GM19193 (cell line): ENCODE results near the gene PLCG2.

ENCODE experiments used
- POLR2A ChIP-seq: IDR thresholded peaks from 4 replicates; pipeline ENCODE4 v1.6.1; 2011; ENCODE audit not compliant: insufficient read depth, insufficient read length; ENCODE audit errors: extremely low read depth

PLCG2 gene

DNA sequence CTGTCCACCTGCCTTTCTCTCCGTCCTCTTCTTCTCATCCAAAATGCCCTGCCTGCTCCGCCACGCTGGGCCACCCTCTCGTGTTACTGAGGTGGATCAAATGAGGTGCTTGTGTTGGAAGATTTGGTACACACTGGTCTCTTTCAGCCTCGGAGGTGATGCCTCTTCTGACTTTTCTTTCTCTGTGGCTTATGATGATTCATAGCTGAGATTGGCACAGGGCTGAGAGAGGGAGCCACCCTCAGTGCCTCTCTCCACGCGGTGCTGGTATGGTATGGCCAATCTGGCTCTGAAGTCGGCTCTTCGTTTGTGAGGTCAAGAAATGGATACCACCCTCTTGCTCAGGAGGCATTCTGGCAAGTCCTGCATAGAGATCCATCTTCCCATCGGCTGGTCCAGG lies 82.4 kb downstream of the PLCG2 start:
- no peak for TF ChIP-seq POLR2A

DNA sequence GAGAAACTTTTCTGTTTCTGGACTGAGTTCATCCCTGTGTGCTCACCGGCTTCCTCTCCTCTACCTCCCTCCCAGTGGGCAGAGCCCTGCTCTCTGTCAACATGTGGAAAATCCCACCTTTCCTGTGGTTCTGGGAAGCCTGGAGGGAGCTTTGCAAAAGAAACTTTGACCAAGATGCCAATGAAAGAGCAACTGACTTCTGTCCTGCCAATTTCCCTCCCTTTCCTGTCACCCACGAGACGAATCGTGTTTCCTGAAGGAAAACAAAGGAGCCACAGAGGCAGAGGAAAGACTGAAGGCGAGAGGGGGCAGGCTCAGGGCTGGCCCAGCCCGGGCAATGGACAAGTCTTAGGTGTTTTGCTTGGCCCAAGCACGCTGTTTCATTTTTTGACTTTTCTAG lies 82.8 kb downstream of the PLCG2 start:
- TF ChIP-seq POLR2A: no peak

DNA sequence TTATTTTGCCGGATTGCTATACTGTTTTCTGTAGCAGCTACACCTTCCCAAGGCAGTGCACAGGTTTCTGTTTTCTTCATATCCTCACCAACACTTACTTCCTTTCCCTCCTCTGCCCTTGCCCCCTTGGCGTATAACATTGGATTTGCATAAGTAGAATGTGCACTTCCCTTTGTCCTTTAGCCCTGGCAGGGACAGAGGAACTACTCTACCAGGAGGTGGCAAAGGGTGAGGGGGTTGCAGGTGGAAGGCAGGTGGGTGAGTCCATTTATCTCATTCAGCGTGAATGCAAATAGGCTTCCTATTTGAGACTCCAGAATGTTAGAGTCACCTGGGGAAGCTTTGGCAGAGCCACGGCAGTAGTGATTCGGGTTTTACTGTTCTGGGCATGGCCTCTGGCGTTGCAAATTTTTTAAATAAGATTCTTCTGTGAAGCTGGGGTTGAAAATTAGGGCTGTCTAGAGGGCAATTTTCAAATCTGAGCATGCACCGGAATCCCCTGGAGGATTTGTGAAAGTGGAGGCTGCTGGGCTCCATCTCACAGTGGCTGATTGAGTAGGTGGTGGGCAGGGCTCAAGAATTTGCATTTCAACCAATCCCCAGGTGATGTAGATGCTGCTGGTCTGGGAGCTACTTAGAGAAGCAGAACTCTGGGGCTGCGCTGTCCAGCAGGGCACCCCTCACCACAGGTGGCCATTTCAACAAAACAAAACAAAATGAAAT lies 84.7 kb downstream of the PLCG2 start:
- no peak for TF ChIP-seq POLR2A

DNA sequence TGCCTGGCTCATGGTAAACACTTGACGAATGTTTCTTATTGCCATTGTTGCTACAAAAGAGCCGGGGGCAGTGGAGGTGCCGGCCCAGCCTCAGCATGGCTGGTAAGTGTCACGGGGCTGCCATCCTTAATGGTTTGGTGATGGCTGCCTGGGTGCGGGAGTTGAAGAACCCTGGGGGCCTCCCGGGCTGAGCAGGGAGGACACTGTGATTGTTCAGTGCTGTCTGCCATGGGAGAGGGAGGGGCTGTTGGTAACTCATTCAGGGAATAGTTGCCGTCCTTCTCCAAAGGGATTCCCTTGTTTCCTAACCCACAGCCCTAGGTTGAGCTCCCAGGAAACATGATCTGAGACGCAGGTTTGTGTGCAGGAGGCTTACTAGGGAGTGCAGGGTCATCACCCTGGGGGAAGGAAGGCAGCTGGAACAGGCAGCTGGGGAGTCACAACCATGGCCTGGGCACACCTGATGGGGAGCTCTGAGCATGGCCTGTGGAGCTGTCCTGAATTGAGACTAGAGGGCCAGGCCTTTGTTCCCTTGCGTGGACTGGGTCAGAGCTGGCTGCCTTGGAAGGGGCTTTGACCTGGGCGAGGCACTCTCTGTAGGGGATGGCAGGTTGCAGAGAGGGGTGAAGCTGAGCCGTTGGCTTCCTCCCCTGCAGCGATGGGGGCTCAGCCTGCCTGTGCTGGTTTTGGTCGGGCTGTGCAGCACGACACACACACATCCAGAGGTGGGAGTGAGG lies 85.7 kb downstream of the PLCG2 start:
- no peak for TF ChIP-seq POLR2A

DNA sequence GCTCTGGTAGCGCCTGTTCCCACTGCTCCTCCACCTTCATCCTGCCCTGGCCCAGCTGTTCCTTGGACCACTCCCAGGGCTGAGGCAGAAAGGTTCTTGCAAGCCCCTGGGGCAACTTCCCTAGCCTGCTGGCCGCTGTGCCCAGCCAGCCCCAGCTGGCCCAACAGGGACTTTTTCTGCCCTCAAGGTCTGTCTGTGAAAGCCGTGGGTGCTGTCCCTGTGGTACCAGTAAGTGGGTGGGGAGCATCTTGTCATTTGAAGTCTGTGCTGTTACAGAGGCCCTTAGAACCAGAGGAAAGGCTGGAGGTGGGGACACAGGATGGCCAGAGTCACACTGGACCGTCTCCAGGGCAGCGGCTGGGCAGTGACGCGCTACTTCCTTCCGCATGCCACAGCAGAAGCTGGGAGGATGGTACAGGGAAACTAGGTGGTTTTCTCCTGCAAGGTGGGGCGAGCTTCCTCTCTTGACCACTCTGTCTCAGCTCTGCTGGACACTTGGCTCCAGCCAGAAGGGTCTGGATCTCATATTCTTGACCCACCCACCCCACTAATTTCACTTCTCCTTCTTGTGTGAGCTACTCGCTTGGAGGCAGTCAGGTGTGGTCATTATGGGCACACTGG lies 87.8 kb downstream of the PLCG2 start:
- TF ChIP-seq POLR2A: no peak

DNA sequence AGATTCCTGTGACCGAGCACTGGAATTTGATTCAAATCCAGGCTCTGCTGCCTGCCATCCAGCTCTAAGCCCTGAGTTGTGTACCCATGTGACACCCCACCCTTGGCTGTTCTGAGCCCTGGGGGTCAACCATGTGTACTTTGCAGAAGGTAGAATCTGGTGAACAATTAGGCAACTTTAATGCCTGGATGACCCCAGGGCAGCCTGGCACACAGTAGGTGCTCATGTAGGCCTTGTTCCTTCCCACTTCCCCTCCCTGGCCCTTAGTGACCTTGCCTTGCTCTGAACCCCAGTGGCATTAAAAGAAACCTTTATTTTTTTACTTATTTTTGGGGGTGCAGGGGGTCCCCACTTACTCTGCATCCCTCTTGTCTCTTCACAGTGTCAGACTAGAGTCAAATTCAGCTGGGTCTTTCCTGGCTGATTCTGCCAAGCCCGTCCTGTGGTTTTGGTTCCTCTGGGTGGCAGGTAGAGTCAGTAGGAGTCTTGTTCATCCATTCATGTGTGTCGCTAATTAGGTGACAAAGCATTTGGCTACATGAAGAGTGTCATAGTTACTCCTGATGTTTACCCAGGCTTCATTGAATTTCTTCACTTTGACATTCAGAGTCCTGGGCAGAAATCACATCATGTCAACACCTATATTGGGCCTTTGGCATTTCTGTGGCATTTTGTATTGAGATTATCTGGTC lies 89.1 kb downstream of the PLCG2 start:
- no peak for TF ChIP-seq POLR2A

DNA sequence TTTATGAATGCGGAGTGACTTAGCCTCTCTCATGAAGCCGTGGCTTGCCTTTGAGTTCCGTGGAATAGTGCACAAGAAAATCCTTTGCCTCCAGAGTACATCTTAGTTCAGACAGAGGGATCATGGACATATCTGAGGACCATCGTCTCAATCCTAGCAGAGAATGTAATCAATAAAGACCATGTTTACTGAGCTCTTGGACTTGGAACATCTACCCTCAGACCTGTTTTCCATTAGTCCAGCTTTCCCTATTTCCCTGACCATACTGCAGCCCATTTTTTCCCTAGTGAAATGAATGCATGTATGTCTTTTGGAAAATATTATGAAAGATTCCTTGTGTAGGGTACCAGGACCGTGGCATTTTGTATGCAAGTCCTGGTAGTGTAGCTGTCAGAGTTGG lies 90.2 kb downstream of the PLCG2 start:
- TF ChIP-seq POLR2A: no peak

DNA sequence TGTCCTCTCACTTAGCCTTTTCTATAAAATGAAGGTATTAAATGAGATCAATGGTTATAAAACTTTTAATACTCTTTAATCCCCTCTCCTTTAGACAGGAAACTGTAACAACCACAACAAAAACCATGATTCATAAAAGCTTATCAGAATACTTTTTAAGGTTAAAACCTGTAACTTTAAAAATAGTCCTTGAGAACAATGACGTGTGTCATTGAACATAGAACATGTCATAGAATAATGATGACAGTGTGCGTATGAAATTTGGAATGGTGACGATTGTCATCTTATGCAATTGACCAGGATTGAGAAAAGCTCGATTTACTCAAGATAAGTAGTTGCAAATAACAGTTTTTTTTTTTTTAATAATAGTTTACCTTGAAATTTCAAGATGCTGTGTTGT lies 94.1 kb downstream of the PLCG2 start:
- TF ChIP-seq POLR2A: no peak

DNA sequence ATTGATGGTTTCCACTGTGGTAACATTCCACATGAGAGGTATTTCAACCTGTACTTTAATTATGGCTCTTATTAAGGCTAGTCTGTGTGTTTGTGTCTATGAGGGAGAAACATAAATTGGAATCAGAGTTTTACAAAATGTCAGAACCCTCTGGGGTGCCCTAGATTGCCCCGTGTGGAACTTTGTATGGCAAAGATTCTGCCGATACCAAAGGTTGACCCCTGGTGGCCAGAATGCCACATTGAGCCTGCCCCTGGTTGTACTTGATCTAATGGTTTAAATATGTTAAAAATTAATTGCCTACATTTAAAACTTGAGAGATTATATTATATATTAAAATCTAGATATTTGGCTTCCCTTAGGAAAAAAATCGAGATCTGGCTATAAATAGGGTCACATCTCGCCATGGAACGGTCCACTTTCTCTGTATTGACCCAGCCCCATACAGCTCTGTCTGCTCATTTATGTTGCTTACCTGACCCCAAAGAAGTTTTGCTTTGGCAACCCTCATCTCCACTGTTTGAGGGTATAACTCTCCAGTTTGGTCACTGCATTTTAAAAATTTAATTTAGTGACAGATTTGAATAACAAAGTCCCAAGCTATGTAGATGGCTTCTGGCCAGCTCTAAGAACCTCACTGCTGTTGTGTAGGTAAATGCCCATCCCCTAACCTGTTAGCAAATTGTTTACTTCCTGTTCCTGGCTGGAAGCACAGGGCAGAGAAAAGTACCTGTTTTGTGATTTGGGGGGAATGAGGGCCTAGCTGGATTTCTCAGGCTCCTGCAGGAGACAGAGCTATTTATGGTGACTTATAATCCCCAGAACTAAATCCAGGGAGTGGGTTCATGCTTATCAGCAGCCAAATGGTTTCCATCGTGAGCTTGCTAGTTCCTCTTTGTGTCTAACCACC lies 95.0 kb downstream of the PLCG2 start:
- TF ChIP-seq POLR2A: no peak

DNA sequence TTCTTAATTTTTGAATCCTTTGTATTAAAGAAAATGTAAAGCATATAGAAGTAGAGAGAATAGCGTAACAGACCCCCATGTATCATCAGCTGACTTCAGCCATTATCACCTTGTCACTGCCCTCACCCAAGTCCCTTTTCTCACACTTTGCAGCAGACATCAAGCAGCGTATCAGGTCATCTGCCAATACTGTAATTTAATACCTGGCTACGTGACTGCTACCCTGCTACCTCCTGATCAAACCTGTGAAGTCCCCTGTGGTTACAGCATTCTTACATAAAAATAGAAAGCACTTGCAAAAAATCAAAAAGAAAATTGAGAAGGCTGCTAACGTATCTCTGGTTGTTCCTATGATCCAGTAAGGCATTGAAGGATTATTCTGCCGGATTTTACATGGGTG lies 96.4 kb downstream of the PLCG2 start:
- TF ChIP-seq POLR2A: no peak

DNA sequence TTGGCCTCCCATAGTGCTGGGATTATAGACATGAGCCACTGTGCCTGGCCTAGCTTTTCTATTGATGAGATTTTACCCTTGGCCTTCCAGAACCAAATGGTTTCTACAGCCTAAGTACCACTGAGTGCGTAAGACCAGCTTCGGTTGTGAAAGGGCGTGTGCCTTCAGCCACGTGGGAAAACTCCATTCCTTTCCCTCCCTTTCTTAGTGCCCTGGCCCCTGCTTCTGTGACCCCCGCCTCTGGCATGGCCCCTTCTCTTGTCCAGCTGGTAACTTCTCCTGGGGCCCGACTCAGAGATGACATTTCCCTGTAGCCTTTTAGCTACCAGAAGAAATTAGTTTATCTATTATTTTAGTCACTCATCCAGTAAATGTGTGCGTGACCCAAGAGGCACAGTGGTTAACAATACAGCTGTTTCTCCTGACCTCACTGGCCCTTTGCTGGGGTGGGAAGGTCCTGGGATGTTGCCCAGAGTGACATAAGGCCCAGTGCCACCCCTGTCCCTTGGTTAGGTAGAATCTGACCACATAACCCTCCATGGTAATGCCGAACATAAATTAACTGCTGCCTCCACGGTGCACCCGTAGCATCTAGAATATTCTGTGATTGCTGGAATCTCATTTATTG lies 97.3 kb downstream of the PLCG2 start:
- TF ChIP-seq POLR2A: no peak

DNA sequence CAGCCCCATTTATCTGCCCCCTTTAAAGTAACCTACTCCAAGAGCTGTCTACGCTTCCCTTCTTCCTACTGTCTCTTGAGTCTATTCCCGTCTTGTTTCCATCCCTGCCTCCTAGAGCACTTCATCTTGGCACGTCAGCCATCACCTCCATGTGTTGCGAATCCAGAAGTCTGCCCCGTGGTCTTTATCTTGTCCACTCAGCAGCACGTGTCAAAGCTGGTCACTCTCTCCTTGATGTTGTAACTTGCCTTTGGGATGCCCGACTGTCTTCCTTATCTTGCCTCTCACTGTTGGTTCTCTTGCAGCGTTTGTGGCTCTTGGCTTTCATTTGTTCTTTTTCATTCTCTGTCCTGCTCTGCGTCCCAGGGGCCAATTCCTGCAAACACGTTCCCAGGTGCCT lies 99.4 kb downstream of the PLCG2 start:
- TF ChIP-seq POLR2A: no peak

DNA sequence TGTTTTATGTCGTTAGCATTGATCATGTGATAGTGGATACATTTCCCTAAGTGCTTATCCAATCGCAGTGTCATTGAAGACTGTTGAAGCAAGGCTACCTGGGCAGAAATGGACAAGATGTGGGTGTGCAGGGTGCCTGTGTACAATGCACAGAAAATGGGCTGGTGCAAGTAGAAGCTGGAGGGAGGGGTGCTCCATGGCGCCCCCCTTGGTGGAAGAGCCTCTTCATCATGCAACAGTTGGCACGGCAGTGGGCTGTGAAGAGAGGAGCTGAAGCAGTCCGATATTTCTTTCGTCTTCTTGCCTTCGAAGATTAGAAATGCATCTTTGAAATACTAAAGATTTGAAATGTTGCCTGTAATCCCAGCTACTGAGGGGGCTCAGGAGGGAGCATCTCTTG lies 100.5 kb downstream of the PLCG2 start:
- TF ChIP-seq POLR2A: no peak

DNA sequence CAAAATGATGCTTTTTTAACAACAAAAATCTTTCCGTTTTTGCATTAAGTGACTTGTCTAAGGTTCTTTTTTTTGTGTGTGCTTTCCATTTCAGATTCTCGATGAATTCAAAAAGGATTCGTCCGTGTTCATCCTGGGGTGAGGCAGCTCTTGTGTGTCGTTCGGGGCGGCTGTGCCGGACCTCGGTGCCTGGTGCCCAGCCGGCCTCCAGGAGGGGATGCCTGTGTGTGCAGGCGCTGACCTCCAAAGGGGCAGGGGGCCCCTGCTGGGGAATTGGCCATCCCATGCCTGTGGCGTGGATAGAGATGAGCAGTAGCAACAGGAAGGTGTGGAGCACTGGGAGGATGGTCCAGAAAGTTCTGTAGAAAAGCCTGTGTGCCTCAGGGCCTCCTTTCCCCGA lies 101.7 kb downstream of the PLCG2 start:
- TF ChIP-seq POLR2A: no peak
